H1 (cell line): Measurements from ENCODE around the gene RNF13. TPM values are rescaled to one million over a fixed set of nuclear protein-coding genes. Genes with fewer than 3 reads are reported as not detected.

Source experiments
- SP1 ChIP-seq: IDR thresholded peaks from 2 replicates; pipeline ENCODE4 v1.6.1; 2011; ENCODE audit warnings: low read depth, low read length
- YY1 ChIP-seq: IDR thresholded peaks from 2 replicates; pipeline ENCODE4 v1.6.1; 2011; ENCODE audit warnings: low read depth, mild to moderate bottlenecking, low read length
- polyA plus RNA-seq, 7 experiments: library from polyadenylated mRNA; depleted of rRNA in 3 of 7; stranded (reverse) in 5 of 7; unstranded in 2 of 7; fragments of >200 nt in 5 of 7; fragments of 200-250 nt in 2 of 7; gene quantifications; 1 replicate in 5 of 7; 2 replicates in 1 of 7; 4 replicates in 1 of 7; pipeline versions ENCODE4 v1.2.1 to v1.2.3, GENCODE V29; 2011 to 2013; ENCODE audit warnings: missing spikeins in 2 of 7, mixed read lengths in 2 of 7
- total RNA-seq: library from RNA; stranded (reverse); fragmentation: NEBNext Ultra II Directional; extraction: Animal tissue kit (Norgen Biotek cat#: 25700); gene quantifications from 2 replicates; pipeline ENCODE4 v1.2.1, GENCODE V29; 2021
- TF ChIP-seq, protein P1 (sequence below): fragments of 300-600 bp; sonication (generic); IDR thresholded peaks from 2 replicates; pipeline ENCODE4 v1.7.1; 2012; ENCODE audit warnings: low read length, moderate library complexity, mild to moderate bottlenecking, inconsistent platforms; ENCODE audit not compliant: insufficient replicate concordance

The RNF13 gene
- total and polyA plus RNA-seq, 2 of the 8 experiments (the other 6 are each of a cell fraction or from before 2014, with no cell fraction given), result 19.4 to 35.4 TPM

DNA sequence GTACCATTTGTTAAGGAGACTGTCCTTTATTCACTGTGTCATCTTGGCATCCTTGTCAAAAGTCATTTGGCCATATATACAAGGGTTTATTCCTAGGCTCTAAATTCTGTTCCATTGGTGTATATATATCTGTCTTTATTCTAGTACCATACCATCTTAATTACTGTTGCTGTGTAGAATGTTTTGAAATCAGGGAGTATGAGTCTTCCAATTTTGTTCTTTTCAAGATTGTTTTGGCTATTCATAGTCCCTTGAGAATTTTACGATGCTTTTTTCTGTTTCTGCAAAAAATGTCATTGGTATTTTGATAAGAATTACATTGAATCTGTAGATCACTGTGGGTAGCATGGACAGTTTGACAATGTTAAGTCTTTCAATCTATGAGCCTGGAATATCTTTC, 128.9 kb downstream of the RNF13 start (continued):
- TF ChIP-seq, protein P1, sequence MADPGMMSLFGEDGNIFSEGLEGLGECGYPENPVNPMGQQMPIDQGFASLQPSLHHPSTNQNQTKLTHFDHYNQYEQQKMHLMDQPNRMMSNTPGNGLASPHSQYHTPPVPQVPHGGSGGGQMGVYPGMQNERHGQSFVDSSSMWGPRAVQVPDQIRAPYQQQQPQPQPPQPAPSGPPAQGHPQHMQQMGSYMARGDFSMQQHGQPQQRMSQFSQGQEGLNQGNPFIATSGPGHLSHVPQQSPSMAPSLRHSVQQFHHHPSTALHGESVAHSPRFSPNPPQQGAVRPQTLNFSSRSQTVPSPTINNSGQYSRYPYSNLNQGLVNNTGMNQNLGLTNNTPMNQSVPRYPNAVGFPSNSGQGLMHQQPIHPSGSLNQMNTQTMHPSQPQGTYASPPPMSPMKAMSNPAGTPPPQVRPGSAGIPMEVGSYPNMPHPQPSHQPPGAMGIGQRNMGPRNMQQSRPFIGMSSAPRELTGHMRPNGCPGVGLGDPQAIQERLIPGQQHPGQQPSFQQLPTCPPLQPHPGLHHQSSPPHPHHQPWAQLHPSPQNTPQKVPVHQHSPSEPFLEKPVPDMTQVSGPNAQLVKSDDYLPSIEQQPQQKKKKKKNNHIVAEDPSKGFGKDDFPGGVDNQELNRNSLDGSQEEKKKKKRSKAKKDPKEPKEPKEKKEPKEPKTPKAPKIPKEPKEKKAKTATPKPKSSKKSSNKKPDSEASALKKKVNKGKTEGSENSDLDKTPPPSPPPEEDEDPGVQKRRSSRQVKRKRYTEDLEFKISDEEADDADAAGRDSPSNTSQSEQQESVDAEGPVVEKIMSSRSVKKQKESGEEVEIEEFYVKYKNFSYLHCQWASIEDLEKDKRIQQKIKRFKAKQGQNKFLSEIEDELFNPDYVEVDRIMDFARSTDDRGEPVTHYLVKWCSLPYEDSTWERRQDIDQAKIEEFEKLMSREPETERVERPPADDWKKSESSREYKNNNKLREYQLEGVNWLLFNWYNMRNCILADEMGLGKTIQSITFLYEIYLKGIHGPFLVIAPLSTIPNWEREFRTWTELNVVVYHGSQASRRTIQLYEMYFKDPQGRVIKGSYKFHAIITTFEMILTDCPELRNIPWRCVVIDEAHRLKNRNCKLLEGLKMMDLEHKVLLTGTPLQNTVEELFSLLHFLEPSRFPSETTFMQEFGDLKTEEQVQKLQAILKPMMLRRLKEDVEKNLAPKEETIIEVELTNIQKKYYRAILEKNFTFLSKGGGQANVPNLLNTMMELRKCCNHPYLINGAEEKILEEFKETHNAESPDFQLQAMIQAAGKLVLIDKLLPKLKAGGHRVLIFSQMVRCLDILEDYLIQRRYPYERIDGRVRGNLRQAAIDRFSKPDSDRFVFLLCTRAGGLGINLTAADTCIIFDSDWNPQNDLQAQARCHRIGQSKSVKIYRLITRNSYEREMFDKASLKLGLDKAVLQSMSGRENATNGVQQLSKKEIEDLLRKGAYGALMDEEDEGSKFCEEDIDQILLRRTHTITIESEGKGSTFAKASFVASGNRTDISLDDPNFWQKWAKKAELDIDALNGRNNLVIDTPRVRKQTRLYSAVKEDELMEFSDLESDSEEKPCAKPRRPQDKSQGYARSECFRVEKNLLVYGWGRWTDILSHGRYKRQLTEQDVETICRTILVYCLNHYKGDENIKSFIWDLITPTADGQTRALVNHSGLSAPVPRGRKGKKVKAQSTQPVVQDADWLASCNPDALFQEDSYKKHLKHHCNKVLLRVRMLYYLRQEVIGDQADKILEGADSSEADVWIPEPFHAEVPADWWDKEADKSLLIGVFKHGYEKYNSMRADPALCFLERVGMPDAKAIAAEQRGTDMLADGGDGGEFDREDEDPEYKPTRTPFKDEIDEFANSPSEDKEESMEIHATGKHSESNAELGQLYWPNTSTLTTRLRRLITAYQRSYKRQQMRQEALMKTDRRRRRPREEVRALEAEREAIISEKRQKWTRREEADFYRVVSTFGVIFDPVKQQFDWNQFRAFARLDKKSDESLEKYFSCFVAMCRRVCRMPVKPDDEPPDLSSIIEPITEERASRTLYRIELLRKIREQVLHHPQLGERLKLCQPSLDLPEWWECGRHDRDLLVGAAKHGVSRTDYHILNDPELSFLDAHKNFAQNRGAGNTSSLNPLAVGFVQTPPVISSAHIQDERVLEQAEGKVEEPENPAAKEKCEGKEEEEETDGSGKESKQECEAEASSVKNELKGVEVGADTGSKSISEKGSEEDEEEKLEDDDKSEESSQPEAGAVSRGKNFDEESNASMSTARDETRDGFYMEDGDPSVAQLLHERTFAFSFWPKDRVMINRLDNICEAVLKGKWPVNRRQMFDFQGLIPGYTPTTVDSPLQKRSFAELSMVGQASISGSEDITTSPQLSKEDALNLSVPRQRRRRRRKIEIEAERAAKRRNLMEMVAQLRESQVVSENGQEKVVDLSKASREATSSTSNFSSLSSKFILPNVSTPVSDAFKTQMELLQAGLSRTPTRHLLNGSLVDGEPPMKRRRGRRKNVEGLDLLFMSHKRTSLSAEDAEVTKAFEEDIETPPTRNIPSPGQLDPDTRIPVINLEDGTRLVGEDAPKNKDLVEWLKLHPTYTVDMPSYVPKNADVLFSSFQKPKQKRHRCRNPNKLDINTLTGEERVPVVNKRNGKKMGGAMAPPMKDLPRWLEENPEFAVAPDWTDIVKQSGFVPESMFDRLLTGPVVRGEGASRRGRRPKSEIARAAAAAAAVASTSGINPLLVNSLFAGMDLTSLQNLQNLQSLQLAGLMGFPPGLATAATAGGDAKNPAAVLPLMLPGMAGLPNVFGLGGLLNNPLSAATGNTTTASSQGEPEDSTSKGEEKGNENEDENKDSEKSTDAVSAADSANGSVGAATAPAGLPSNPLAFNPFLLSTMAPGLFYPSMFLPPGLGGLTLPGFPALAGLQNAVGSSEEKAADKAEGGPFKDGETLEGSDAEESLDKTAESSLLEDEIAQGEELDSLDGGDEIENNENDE, result no peak
- no peak for TF ChIP-seq YY1
- no peak for TF ChIP-seq SP1
- TF ChIP-seq, all 59 proteins: peak for 0
